Cerebellar nuclear complex (tissue), 1 donor: ENCODE measurements around the gene TSPAN9.
A peak's percentile ranks its signal among the peaks of the same experiment; 100 is the strongest.

Experiments used
- DNase-seq, 2 experiments: peaks; one replicate each; lab custom pipeline; 2025; lab: John Stamatoyannopoulos, UW

The TSPAN9 gene

DNA sequence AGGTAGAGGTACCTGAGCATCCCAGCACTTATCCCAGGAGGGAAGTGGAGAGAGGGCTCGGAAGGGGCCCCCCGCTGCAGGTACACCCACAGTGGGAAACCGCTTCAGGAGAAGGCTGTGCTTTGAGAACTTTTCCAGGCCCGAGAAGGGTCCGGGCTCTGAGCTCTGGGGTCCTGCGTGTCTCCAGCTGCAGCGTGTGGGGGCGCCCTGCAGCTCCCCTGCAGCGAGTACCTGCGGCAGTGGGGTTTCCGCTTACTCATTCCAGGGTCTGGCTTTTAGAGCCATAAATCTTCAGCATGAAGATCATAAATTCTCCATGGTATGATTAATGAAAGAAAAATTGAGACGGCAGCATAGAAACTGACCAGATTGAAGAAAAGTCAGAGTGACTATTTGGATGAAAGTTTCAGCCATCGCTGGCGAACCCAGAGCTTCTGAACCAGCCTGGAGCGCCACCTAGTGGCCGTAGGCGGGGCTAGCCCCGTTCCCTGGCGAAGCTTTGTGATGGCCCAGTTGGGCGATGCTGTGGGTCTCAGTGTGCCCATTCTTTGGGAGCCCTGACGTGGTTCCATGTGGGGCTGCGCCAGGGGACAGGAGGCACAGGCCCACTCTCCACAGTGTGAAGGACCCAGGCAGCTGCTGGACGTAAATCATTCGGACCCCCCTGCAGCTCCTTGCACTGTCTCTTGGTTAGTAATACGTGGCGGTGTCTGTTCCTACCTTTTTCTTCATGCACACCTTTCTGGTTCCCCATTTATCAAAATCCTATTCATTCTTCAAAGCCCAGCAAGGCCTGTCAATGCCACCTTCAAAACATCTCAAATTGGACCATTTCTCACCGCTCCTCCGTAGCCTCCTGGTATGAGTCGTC lies 198.2 kb downstream of the TSPAN9 start:
- peak in 1 of 2 experiments; percentile 61 for DNase-seq

DNA sequence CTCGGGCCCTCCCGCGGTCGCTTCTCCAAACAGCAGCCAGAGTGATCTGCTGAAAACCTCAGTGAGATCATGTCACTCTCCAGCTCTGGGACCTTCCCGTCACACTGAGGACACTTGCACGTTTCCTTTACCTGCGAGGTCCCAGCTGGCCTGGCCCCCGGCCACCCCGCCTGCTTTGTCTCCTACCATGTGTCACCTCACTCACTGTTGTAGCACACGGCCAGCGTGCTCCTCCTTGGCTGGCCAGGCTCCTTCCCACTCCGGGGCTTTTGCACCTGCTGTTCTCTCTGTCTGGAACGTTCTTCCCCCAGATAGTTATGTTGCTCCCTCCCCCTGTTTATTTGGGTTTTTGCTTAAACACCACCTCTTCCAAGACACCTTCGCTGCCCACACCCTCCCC lies 199.0 kb downstream of the TSPAN9 start:
- DNase-seq: no peak

DNA sequence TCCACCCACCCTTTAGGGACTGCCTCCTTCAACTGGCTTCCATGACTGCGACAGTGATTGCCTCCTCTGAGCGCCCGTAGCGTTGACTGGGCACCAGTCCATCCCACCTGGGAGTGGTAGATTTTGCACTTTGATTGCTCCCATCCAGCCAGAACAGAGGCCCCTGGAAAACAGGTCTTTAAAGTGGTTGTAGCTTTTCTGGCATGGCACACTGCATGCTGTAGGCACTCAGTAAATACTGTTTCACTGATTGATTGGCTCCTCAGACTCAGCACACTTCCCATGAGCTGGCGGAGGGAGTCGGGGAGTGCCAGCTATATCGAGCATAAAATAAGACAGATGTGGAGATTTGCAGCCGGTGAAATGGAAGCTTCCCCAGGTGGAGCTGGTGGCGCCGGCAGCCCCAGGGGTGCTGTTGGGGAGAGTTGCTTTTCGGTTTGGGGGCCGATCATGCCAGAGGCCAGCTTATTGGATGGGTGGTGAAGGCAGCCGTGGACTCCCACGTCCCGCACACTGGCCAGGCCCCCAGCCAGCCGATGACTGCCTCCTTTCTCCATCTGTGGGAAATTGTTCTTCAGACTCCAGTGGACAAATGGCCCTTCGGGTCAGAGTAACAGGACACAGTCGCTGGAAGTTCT lies 200.2 kb downstream of the TSPAN9 start:
- no peak for DNase-seq

DNA sequence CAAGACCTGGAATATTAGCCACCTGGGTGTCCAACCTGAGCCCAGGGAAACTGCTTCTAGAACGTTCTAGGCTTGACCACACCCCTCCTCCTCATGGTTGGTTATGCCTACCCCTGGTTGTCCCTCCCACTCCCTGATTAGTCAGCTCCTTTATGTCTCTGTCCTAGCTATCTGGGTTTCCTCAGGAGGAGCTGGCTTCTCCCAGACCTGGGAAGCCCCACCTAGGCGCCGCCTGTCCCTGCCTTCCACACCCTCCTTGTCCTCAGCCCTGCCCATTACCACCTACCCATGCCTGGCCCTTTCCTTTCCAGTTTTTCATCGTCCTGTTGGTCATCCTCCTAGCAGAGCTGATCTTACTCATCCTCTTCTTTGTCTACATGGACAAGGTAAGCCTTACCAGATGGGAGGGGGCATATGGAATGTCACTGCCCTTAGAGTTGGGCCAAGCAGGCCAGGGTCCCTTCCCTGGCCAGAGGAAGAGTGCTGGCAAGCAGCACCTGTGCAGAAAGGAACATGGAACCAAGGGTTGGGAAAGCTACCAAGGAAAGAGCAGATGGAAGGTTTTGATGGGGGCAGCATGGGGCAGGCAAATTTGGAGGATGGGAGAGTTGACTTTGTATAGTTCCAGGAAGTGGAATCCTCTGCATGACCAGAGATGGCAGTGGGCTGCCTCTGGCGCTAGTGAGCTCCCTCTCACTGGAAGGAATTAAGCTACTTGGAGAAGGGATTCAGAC lies 201.7 kb downstream of the TSPAN9 start:
- DNase-seq: peak in 1 of 2 experiments; percentile 62

DNA sequence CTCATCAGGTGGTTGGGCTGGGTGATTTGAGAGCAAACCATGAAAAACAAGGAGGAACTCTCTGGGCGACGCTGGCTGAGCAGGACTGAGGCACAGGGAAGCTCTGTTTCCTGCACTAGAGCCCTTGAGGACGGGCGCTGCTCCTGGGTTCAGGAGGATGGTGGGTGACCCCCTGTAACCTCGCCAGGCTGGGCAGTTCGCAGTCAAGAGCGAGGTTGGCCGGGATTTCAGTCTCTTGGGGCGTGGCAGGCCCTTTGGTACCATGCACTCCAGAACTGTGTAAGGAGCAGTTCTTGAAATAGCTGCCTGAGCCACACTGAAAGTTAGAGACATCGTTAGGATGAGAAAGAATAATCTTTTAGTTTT lies 202.2 kb downstream of the TSPAN9 start:
- no peak for DNase-seq

DNA sequence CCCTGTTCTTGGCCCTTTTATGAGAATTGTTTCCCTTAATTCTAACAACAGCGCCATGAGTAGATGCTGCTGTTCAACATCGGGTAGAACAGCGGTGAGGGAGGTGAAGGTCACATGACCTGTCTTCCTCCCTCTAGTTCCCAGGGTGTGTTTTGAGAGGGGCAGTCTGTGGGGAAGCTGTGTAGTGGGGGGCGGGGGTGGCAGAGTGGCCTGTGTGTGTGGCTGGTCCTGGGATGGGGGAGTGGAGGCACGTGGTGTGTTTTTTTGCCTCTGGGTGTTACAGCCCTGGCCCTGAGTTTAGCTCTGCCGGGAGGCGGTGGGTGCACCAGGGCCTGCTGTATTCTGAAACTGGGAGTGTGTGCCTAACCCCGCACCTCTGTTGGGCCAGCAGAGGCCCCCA lies 202.7 kb downstream of the TSPAN9 start:
- no peak for DNase-seq

DNA sequence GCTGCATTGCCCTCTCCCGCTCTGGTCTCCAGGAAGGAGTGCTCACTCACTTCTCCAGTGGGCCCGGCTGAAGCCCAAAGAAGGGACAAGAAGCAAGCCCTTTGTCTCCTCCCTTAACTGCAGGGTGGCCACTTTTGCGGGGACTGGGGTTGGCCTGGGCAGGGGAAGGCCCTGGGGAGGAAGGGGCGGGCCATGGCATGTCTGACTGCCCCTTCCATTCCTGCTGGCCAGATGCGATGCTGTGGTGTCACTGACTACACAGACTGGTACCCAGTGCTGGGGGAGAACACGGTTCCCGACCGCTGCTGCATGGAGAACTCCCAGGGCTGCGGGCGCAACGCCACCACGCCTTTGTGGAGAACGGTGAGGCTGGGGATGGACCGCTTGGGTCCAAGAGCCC lies 203.8 kb downstream of the TSPAN9 start:
- no peak for DNase-seq

DNA sequence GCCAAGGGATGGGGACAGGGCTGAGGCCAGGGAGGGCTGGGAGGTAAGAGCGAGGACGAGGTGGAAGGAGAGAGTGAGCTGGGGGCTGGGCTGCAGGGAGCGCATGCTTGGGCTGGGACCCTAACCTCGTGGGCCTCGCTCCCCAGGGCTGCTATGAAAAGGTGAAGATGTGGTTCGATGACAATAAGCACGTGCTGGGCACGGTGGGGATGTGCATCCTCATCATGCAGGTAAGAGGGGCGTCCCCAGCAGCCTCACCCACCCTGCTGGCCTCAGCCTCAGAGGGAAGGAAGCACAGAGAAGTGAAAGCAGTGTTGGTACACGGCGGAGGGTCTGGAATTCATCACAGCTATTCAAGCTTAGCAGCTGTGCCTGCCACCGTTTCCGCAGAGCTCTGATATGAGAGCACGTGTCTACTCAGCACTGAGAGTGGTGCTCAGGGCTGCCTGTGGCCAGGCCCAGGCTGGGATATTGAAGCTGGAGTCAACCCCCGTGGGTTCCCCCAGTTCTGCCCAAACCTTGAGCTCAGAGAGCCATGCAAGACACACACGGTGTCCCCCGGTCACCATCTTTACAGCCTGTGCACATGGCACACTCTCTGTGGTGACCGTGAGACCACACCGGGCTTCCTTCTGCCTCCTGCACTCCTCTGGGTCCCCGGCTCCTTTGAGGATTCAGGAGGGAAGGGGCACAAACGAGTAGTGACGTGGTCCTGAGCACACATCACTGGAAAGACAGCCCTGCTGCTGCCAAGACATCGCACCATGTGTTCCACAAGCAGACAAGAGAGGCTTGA lies 204.6 kb downstream of the TSPAN9 start:
- DNase-seq: no peak

DNA sequence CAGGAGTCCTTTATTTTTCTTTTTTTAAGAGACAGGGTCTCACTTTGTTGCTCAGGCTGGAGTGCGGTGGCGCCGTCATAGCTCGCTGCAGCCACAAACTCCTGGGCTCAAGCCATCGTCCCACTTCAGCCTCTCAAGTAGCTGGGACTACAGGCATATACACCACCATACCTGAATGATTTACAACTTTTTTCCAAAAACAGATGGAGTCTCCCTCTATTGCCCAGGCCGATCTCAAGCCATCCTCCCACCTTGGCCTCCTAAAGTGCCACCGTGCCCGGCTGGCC lies 205.1 kb downstream of the TSPAN9 start:
- no peak for DNase-seq

DNA sequence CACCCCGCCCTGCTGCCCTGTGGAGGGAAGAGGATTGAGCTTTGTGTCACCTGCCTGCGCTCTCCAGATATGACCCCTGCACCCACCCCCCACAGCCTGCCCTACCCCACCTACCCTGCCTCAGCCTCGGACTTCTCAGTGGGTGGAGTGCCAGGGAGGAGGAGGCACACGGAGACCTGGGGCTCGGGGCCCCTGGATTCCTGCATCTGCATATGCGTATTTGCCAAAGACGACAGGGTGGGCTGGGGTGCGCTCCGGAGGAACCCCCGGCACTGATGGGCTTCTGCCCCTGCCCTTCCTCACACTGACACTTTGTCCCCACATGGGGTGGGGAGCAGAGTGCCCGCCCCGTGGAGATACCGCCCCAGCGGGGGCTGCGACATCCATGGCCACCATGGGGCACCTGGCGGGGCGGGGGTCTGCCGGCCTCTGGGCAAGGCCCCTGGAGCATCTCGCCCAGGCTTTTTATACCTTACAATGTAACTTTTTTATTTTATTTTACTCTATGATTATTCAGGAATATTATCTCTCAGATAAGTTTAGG lies 206.0 kb downstream of the TSPAN9 start:
- no peak for DNase-seq

DNA sequence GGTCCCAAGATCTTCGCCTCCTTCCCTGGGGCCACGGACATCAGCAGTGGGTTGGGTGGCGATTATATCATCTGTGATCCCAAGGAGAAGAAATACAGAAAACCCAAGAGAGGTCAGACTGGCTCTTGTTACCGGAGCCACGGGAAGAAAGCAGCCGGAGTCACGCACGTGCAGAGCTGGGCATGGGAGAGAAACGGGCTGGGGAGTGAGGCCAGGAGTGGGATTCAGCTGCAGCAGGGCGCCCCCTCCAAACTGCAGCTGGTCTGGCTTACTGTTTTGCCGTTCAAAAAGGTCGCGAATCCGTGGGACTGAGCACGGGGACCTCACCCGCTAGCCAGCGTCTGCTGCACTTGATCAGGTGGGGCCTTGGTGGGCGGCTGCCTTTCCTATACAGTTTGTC lies 207.2 kb downstream of the TSPAN9 start:
- DNase-seq: no peak

DNA sequence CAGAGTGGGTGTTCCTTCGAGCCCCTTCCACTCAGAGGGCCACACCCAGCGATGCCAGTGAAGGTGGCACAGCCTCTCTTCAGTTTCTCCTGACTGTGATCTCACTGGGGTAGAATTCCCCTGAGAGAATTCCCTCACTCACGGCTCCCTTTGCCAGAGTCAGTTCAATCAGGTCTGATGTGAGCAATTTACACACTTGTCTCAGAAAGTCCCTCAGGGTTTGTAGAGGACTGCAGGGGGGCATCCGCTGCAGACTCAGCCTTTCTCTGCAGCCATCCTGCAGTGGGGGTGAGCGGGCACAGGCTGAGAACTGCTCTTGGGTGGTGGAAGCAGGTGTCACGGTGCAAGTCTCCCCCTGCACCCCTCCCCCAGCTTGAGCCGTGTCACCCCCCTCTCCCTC lies 208.4 kb downstream of the TSPAN9 start:
- no peak for DNase-seq

DNA sequence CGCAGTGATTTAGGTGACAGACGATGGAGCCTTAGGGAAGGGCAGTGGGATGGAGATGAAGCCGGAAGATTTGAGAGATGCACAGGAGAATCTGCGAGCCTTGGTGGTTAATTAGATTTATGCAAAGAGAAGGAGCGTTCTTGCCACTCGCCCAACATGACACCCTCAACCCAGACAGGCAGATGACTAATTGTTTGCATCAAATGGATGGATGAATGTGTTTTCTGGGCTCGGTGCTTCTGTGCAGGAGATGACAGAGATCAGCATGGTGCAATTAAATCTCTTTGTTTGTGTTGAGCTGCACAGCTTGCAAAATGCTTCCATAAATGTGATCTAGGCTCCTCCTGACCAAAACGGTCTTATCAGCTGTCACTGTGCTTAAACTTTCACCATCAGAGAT lies 211.5 kb downstream of the TSPAN9 start:
- no peak for DNase-seq

DNA sequence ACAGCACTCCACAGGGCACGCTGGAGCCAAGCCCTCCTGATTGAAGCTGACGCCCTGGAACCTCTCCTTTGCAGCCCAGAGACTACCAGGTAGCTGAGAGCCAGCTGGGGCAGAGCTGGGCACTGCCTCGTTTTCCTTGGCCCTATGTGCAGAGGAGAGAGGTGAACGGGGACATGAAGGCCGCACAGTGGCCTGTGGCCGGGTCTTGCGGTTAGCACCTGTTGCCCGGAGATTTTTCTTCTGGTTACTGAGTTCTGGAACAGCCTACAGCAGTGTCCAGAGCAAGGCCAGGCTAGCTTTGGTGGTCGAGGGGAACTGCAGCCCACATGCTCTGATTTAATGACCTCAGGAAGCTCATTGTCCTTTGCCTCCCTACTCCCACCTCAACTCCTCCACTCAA lies 212.5 kb downstream of the TSPAN9 start:
- DNase-seq: no peak

DNA sequence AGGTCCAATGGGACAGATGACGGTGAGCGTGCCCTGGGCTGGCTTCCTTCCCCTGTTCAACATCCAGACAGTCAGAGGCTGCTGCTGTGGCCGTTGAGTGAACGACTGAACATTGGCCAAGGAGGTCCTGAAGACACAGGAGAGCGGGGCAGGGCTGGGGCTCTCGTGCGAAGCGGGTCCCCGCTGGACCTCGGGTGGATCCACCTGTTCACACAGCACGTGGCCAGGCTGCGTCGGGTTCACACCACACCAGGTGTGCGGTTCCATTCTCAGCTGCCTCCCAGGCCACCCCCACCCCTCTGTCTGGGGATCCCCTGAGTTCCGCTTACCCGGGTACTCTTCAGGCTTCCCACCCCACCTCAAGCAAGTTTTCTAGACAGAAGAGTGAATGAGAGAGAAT lies 214.8 kb downstream of the TSPAN9 start:
- DNase-seq: no peak

DNA sequence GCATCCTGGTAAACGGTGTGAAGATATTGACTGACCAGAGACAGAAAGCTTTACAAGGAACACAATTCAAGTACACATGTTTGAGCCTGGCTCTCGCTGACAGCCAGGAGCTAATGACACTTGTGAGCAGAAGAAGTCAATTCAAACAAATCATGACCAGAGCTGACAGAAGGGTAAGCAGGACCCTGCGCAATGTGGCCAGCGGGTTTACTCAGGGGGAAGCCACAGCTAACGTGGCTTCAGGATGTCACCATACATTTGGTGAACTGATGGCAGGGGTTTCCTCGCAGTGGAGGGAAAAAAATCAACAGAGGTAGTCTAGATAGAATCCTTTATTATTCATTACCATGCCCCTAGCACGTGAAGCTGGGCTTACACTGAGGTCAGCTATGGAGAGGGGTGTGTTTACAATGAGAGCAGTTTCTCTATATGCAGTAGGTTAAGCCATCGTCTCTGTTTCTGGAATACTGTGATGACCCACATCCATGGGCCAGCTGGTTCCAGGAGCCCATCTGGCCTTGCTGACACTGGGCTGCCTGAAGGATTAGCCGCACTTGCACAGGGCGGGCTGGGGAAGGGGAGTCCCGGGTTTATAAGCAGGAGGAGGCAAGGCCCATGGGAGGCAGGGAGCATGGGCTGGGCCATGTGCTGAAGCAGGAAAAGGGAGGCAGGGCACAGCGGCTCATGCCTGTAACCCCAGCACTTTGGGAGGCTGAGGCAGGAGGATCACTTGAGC lies 215.7 kb downstream of the TSPAN9 start:
- no peak for DNase-seq

DNA sequence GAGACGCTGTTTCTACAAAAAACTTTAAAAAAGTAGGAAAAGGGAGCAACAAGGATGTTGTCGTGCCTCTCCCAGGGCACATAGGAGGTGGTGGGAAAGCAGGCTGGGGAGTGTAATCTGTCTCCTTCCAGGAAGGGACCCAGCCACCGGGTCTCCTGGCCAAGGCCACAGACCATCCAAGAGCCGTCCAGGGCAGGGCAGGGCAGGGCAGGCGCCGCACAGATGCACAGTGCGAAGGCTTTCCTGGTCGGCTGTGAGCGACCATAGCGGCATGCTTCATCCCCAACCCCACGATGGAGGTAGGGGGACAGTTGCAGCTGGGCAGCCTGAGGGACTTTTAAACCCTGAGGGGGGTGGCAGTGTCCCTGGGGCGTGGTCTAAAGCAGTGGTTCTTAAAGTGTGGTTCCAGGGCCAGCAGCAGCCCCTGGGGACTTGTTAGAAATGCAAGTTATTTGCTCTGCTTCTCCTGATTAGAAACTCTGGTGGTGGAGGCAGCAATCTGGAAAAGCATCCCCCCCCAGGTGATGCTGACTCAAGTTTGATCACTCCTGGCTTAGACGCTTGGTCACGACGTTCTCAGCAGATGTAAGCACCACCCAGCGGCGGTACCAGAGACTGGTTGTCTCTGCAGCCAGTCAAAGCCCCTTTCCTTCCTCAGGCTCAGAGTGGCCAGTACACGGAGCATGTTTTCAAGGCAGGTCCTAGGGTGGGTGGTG lies 216.4 kb downstream of the TSPAN9 start:
- no peak for DNase-seq

DNA sequence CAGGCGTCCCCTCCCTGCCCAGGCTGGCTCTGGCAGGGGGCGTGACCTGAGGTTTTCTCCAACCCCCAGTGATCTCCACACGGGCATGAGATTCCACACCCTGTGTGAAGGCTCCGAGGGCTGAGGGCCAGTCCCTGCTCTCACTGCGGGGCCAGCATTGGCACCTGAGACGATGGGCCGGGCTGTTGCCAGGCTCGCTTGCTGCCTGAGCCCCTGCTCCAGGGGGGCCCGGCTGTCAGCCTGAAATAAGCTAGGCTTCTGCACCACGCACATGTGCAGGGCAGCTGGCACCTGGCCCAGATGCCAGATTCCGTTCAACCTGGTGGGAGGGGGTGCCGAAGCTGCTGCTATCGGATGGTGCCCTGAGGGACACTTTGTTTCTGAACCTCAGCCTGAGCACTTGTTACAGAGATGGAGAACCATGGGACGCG lies 217.3 kb downstream of the TSPAN9 start:
- DNase-seq: no peak

DNA sequence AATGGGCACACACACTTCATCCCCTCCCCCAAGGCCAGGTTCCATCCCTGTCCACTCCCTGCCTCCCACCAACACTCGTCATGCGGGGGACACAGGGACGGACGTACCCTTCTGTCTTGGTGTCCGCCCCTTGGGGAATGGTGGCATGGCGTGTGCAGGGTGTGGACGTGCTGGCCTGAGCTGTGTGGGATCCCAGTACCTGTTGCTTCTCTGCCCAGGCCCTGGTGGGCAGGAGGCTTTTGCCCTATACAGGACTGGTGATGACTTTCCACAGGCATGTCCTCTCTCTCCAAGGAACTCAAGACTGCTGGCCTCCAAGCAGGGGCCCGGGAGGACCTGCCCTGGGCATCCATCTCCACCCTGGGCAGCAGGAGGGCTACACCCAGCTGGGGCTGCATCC lies 218.0 kb downstream of the TSPAN9 start:
- DNase-seq: no peak

DNA sequence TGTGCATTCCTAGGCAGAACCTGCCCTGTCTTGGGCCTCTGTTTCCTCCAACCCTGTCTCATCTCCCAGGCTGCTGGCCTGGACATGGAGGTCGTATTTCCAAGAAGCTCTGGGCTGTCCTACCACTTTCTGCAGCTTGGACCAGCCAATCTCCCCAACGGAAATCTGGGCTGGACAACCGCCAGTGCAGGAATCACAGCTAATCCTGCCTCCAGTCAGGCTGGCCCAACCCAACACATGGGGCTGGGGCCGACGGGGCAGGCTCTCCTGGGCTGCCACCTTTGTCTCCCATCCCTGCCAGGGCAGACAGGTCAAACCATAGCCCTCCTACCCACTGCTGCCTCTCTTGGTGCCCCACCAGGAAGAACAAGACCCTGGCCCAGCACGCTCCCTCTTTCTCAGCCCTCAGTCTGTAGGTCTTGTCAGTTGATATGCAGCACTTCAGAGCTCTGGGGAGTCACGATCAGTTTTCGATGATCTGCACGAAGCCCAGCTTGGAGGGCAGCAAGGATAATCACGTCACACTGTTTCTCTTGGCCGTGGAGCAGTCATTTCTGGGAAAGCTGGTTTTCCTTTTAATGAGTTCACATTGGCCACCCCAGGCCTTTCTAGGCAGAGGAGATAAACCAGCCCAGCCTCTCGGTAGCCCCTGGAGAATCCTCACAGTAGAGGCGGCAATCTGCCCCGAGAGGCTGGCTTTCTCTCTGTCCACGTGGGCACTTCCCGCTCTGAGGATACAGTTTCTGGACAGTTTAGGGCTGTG lies 218.6 kb downstream of the TSPAN9 start:
- no peak for DNase-seq
